ENCODE data around the gene PRR22. TPM values are rescaled to one million over a fixed set of nuclear protein-coding genes. Genes with fewer than 3 reads are reported as not detected.

PRR22 gene
- total and polyA plus RNA-seq, 8 donors = 1.3 to 4.5 (median 2.0) TPM

DNA sequence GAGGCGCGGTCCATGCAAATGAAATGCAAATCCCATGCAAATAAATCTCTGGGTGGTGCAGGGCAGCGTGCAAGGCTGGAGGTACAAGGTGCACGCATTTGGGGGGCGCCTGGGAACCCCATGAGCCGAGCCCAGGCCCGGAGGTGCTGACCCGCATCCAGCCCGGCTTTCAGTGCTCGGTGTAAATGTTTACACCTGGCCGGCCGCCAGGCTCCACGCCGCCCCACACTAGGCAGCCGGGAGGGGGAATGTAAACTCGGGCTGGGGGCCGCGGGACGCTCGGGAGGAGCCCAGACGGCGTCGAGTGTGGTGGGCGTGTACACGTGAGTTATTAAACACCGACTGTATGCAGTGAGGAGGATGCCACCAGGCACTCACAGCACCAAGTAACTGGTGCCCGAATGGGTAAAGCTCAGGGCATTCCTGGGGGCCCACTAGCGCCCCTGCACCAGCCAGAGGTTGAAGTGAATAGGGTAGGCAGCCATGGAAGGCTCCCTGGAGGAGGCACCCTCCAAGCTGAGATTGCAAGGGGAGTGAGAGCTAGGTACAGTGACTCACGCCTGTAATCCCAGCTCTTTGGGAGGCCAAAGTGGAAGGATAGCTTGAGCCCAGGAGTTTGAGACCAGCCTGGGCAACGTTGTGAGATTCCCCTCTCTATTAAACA lies 37.8 kb upstream of the PRR22 start:
- ATAC-seq (no peak), DNase-seq (no peak)
- TF ChIP-seq, protein P1, sequence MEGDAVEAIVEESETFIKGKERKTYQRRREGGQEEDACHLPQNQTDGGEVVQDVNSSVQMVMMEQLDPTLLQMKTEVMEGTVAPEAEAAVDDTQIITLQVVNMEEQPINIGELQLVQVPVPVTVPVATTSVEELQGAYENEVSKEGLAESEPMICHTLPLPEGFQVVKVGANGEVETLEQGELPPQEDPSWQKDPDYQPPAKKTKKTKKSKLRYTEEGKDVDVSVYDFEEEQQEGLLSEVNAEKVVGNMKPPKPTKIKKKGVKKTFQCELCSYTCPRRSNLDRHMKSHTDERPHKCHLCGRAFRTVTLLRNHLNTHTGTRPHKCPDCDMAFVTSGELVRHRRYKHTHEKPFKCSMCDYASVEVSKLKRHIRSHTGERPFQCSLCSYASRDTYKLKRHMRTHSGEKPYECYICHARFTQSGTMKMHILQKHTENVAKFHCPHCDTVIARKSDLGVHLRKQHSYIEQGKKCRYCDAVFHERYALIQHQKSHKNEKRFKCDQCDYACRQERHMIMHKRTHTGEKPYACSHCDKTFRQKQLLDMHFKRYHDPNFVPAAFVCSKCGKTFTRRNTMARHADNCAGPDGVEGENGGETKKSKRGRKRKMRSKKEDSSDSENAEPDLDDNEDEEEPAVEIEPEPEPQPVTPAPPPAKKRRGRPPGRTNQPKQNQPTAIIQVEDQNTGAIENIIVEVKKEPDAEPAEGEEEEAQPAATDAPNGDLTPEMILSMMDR (IDR thresholded peaks at IDR 0.05) = no peak
- no peak overlapping the region for H3K27ac ChIP-seq
- no peaks in the 10 kb centered on the region for H3K9me3 ChIP-seq
- H3K36me3 ChIP-seq = no peaks in the 10 kb centered on the region
- peaks cover 0 to 41% of the 10 kb centered on the region in 2 donors for H3K27me3 ChIP-seq
- H3K4me1 ChIP-seq = peaks cover 0 to 9% of the 10 kb centered on the region in 2 donors
- no peak overlapping the region for H3K4me3 ChIP-seq
- intact Hi-C loops (cut with DNase I) = no loop called here

- H3K4me1 ChIP-seq = peaks cover 0 to 3% of the 10 kb centered on the region in 2 donors
- peaks cover 0 to 35% of the 10 kb centered on the region in 2 donors for H3K27me3 ChIP-seq
- H3K4me3 ChIP-seq = no peak overlapping the region
- H3K36me3 ChIP-seq = no peaks in the 10 kb centered on the region
- H3K27ac ChIP-seq = no peak overlapping the region
- intact Hi-C loops (cut with DNase I) = no loop called here
- no peak for ATAC-seq
- H3K9me3 ChIP-seq = no peaks in the 10 kb centered on the region
- DNase-seq = no peak
- TF ChIP-seq, protein P1 (IDR thresholded peaks at IDR 0.05) = no peak
Observed at GRCh38 chr19:5821521-5822180, 37.1 kb upstream of the PRR22 start.

GRCh38 chr19:5820785-5821184 lies 36.2 kb upstream of the PRR22 start:
- H3K27ac ChIP-seq = no peak overlapping the region
- H3K36me3 ChIP-seq = no peaks in the 10 kb centered on the region
- no peaks in the 10 kb centered on the region for H3K9me3 ChIP-seq
- H3K4me3 ChIP-seq = no peak overlapping the region
- H3K4me1 ChIP-seq = no peaks in the 10 kb centered on the region
- H3K27me3 ChIP-seq = peaks cover 0 to 30% of the 10 kb centered on the region in 2 donors
- TF ChIP-seq, protein P1 (IDR thresholded peaks at IDR 0.05) = no peak
- intact Hi-C loops (cut with DNase I) = no loop called here
- ATAC-seq (no peak), DNase-seq (no peak)

DNA sequence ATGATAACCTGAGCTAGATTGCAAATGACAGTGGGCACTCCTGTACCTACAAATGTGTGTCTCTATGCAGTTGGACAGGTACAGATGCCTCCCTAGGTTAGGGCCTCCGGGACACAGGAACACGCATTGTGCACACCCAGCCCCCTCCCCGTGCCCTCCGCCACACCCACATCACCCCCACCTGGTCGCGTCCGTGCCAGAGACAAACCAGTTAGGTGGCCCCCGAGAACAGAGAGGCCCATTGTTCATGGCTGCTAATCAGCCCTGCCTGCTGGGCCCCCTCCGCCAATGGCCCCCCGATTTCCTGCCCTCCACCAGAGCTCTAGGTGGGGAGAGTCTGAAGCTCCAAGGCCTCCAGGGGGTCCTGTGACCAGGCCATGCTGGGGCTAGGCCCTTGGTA lies 34.0 kb upstream of the PRR22 start:
- no peaks in the 10 kb centered on the region for H3K9me3 ChIP-seq
- no peak overlapping the region for H3K4me3 ChIP-seq
- intact Hi-C loops (cut with DNase I) = no loop called here
- H3K27me3 ChIP-seq = peaks cover 0 to 36% of the 10 kb centered on the region in 2 donors
- DNase-seq = no peak
- TF ChIP-seq, protein P1 (IDR thresholded peaks at IDR 0.05) = no peak
- H3K36me3 ChIP-seq = no peaks in the 10 kb centered on the region
- H3K4me1 ChIP-seq = no peaks in the 10 kb centered on the region
- ATAC-seq = no peak
- no peak overlapping the region for H3K27ac ChIP-seq

GRCh38 chr19:5817218-5817617 lies 32.7 kb upstream of the PRR22 start:
- Histone ChIP-seq H3K4me1 (no peaks in the 10 kb centered on the region), H3K27ac (no peak overlapping the region), H3K4me3 (no peak overlapping the region), H3K9me3 (no peaks in the 10 kb centered on the region), H3K36me3 (no peaks in the 10 kb centered on the region), H3K27me3 (peaks cover 0 to 22% of the 10 kb centered on the region in 2 donors)
- TF ChIP-seq, protein P1 (IDR thresholded peaks at IDR 0.05) = no peak
- intact Hi-C loops (cut with DNase I) = no loop called here
- DNase-seq = no peak
- no peak for ATAC-seq

Measured in left lung (tissue), 10 donors.